ENCODE data around the gene ERCC4. TPM values are rescaled to one million over a fixed set of nuclear protein-coding genes. Genes with fewer than 3 reads are reported as not detected.
"Not testable (repeated sequence)": the region's sequence is repeated elsewhere in the genome, so short reads cannot be mapped to it uniquely, and the experiment has no call there.

ERCC4 gene
- polyA plus RNA-seq, 1 experiment = 4.9 TPM

DNA sequence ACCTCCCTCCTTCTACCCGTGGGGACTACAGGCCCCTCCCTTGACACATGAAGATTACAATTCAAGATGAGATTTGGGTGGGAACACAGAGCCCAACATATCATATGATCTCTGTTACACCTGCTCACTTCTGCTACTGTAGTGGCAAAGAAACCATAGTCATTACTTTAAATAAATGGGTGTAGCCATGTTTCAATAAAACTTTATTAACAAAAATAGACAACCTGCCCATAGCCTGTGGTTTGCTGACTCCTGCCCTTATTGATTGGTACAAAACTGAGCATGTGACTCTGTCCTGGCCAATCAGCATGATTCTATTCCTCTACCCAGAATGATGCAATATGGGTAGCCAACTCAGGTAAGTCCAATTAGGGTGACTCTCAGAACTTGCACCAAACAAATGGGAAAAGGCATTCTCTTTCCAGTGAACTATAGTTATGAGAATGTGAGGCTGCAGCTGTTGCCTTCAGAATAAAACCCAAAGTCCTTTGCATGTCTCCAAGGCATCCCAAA, 15.7 kb upstream of the ERCC4 start:
- Histone ChIP-seq H3K4me3 (ENCODE audit: low read depth, low read length) (no peak overlapping the region), H3K27me3 (ENCODE audit: control insufficient read depth, insufficient read depth, low read length) (peaks cover 1% of the 10 kb centered on the region; the same call in 1 of the 2 replicates), H3K36me3 (ENCODE audit: control insufficient read depth, insufficient read depth, low read length) (no peaks in the 10 kb centered on the region)
- no peak for TF ChIP-seq CTCF (IDR thresholded peaks at IDR 0.05; ENCODE audit: insufficient read depth, low read depth, low read length)
- POLR2A ChIA-PET = no interaction called here
- CTCF ChIA-PET = interaction anchor here (1.1 kb wide), 1 partner anchor 13 kb away, joined by 3 read pairs; no protein-coding TSS in a partner anchor
- DNase-seq (ENCODE audit: low read depth) = no peak

GRCh38 chr16:13904822-13905221, 15.1 kb upstream of the ERCC4 start:
- POLR2A ChIA-PET; DNase-seq (ENCODE audit: low read depth): not testable (repeated sequence)
- CTCF ChIA-PET = interaction anchor here (1.1 kb wide), 1 partner anchor 12 kb away, joined by 3 read pairs; no protein-coding TSS in a partner anchor

DNA sequence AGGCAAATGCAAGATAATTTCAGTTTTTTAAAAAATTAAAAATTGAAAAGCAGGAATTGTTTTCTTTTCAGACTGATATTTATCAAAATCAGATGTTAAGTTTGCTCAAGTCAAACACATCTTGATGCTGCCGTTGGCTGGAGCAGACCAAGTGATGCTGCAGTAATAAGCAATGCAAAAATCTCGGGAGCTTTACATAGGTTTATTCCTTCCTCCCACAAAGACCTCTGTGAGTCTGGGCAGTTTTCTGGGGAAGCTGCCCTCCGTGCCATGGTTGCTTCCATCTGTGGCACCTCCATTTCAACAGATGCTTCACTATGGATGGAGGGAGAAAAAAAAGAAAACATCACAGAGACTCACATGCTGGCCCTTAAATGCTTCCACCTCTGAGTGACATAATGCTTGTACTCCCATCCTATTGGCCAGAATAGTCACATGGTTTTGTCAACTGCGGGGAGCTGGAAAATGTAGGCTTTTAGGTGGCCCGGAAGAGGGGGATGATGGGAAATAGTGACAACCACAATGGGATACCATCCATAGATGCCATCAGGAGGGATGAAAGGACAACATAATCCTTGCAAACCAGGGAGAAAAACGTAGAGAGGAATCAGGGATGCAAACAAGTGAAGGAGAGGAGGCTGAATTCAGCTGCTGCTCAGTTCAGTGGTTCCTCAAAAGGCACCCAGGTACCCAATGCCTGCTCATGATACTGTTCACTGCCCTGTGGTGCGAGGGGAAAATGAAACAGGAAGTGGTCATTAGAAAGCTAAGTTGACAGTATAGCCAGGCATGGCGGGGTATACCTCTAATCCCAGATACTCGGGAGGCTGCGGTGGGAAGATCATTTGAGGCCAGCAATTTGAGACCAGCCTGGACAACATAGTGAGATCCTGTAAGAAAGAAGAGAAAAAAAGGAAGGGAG, 13.5 kb upstream of the ERCC4 start:
- TF ChIP-seq CTCF (IDR thresholded peaks at IDR 0.05; ENCODE audit: insufficient read depth, low read depth, low read length) = no peak
- H3K4me3 ChIP-seq (ENCODE audit: low read depth, low read length) = no peak overlapping the region
- ChIA-PET CTCF (interaction anchor here (0.7 to 4.7 kb wide), 2 partner anchors 11 to 12 kb away, joined by 3 to 28 read pairs; partner anchors contain the start of gene ERCC4), POLR2A (no interaction called here)
- H3K27me3 ChIP-seq (ENCODE audit: control insufficient read depth, insufficient read depth, low read length) = peaks cover 1% of the 10 kb centered on the region; the same call in 1 of the 2 replicates
- DNase-seq (ENCODE audit: low read depth) = no peak
- H3K36me3 ChIP-seq (ENCODE audit: control insufficient read depth, insufficient read depth, low read length) = no peaks in the 10 kb centered on the region

More at GRCh38 chr16:13904822-13905221, 15.1 kb upstream of the ERCC4 start:
- not testable (repeated sequence) for H3K4me3 ChIP-seq (ENCODE audit: low read depth, low read length); H3K36me3 ChIP-seq (ENCODE audit: control insufficient read depth, insufficient read depth, low read length); H3K27me3 ChIP-seq (ENCODE audit: control insufficient read depth, insufficient read depth, low read length)
- TF ChIP-seq CTCF (IDR thresholded peaks at IDR 0.05; ENCODE audit: insufficient read depth, low read depth, low read length) = peak; percentile 48

DNA sequence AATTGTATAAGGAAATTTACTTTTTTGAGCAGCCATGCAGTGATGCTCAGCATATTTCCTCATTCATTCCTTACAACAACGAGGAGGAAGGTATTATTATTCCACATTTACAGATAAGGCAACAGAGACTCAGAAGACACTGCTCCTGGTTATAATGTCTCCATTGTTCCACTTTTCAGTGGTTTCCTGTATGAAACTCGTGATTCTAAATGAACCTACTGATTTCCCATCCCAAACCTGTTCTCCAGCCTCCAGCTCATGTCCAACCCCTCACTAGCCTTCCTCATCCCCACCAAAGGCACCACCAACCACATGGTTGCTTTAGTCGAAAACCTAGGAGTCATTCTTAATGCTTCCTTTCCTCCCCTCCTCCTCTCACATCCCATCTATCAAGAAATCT, 12.5 kb upstream of the ERCC4 start:
- DNase-seq (ENCODE audit: low read depth) = no peak
- ChIA-PET CTCF (interaction anchor here (4.7 kb wide), 1 partner anchor 11 kb away, joined by 28 read pairs; the partner anchor contains the start of gene ERCC4), POLR2A (no interaction called here)
- H3K4me3 ChIP-seq (ENCODE audit: low read depth, low read length) = no peak overlapping the region
- peaks cover 1% of the 10 kb centered on the region; the same call in 1 of the 2 replicates for H3K27me3 ChIP-seq (ENCODE audit: control insufficient read depth, insufficient read depth, low read length)
- no peaks in the 10 kb centered on the region for H3K36me3 ChIP-seq (ENCODE audit: control insufficient read depth, insufficient read depth, low read length)
- no peak for TF ChIP-seq CTCF (IDR thresholded peaks at IDR 0.05; ENCODE audit: insufficient read depth, low read depth, low read length)

DNA sequence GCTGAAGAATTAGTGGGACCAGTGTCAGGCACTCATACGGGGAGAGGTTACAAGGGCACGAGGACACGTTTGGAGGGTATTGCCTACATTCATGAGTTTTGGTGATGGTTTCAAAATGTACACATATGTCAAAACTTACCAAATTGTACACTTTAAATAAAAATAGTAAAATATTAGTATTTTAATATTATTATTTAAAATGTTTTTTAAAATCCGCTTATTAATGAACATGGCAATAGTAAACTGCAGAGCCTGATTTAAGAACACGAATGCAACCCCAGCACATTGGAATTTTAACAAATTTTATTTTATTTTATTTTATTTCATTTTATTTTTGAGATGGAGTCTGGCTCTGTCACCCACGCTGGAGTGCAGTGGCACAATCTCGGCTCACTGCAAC, 10.9 kb upstream of the ERCC4 start:
- Histone ChIP-seq H3K27me3 (ENCODE audit: control insufficient read depth, insufficient read depth, low read length) (peaks cover 4% of the 10 kb centered on the region), H3K36me3 (ENCODE audit: control insufficient read depth, insufficient read depth, low read length) (no peaks in the 10 kb centered on the region), H3K4me3 (ENCODE audit: low read depth, low read length) (no peak overlapping the region)
- ChIA-PET CTCF (interaction anchor here (4.7 kb wide), 1 partner anchor 10 kb away, joined by 28 read pairs; the partner anchor contains the start of gene ERCC4), POLR2A (no interaction called here)
- TF ChIP-seq CTCF (IDR thresholded peaks at IDR 0.05; ENCODE audit: insufficient read depth, low read depth, low read length) = no peak
- no peak for DNase-seq (ENCODE audit: low read depth)

Data from BJ (cell line).